Right lung (tissue), 5 donors: Measurements from ENCODE around the gene ATG5. TPM values are rescaled to one million over a fixed set of nuclear protein-coding genes. Genes with fewer than 3 reads are reported as not detected.
"Not testable (repeated sequence)": the region's sequence is repeated elsewhere in the genome, so short reads cannot be mapped to it uniquely, and the experiment has no call there.

ENCODE experiments used
- DNase-seq, 2 donors: peaks; one replicate each; pipeline ENCODE4 v3.0.0-alpha.2; 2013
- polyA plus RNA-seq, 5 donors: library from polyadenylated mRNA; unstranded; fragments of 120-200 nt; gene quantifications; one replicate each; pipeline versions ENCODE4 v1.2.1 to v1.2.3, GENCODE V29; 2013; ENCODE audit warnings: inconsistent platforms in 1 of 5, low replicate concordance in 1 of 5; ENCODE audit not compliant: insufficient read length in 5 of 5, insufficient read depth in 1 of 5

ATG5 gene
- polyA plus RNA-seq, 5 donors, result 29.2 to 45.1 (median 39.5) TPM

DNA sequence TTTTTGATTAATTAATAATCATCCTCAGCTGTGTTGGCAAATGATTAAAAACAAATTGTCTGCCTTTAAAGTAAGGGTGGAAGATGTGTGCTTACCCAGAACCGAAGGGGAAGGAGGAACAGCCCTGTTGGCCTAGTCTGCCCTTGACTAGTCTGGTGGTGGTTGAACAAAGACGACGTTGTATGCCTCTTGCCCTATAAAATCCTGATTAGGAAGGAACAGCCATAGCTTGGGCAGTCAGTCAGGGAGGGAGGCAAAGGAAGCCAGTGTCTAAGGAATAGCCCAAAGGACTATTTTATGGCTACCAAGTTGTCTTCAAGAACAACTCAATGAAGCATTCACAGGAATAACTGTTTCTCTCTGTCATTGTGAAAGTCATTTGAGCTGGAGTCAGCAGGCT, 168.7 kb downstream of the ATG5 start:
- no peak for DNase-seq

DNA sequence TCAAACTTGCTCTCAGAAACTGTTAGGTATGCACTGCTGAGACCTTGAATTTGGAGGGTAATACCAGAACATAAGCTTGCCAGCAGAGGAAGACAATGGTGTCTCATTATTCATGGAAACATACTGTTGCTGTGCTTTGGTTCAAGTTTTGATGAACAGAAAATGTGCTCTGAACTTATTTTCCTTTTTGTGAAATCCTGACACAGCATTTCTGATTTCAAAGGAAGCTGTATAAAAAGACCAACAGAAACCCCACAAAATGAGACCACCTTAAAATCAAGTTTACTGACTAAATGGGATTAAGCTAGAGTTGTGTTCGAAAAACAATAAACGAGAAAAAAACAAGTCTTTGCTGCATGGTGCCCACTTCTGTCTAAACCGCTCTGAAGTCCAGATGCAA, 169.1 kb downstream of the ATG5 start:
- peak in 1 of 2 donors; percentile 5 for DNase-seq

DNA sequence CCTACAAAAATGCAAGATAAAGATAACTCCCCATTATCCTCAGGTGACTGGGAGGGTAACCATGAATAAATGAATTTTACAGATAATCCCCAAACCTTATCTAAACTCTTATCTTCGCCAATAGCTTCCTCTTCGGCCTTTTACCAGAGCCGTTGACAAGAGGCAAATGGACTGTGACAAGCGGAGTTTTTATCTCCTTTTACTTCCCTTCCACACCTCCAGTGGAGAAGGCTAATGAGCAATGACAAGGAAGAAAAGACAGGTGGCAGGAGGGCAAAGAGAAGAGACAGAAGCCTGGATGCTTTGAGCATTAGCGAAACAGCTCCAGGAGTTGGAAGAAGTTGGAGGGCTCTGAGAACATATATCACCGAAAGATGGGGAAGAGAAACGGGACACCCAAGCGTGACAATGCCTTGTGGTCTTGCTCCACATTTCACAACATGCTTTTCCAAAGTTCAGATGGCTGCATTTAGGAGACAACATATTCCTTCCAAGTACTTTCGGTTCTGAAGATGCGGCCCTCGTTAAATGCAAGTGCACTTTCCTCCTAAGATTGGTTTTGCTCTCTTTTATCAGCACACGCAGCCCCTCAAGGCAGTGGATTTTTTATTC, 170.2 kb downstream of the ATG5 start:
- no peak for DNase-seq

DNA sequence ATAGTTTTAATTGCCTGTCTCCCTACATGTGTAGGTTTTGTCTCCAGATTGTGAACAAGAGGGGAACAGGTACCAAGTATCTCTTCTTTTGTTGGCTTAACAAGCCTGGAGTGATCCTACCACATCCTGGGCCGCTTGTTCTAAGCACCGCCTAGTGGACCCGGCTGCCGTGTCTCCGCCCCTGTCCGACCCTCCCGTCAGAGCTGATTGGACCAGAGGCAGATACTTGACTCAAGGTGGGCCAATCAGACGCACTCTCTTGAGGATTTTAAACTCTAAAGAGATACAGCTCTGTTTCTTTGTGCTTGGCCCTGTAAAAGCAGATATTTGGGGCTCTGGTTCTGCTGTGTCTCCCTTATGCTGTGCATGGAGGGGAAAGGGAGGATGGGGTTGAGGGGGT, 171.2 kb downstream of the ATG5 start:
- DNase-seq, result no peak

DNA sequence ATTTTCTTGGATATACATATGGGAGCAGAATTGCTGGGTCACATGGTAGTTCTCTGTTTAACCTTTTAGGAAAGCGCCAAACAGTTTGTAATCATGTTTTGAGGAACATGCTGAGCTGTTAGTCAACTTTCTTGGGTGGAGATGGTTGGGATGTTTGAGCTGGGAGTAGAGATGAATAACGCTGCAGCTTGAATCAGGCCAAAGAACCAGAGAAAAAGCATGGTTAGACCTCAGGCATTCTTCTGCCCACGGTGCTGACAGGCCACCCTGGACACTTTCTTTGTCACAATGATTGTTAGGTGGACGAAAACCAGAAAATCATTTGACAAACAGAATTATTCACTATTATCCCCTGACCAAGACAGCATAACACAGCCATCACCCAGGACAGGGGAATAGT, 172.6 kb downstream of the ATG5 start:
- DNase-seq, result no peak

DNA sequence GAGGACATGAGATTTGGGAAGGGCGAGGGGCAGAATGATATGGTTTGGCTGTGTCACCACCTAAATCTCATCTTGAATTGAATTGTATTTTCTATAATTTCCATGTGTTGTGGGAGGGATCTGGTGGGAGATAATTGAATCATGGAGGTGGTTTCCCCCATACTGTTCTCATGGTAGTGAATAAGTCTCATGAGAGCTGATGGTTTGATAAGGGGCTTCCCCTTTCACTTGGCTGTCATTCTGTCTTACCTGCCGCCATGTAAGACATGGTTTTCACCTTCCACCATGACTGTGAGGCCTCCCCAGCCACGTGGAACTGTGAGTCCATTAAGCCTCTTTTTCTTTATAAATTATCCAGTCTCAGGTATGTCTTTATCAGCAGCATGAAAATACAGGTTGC, 173.1 kb downstream of the ATG5 start:
- DNase-seq, result not testable (repeated sequence)

DNA sequence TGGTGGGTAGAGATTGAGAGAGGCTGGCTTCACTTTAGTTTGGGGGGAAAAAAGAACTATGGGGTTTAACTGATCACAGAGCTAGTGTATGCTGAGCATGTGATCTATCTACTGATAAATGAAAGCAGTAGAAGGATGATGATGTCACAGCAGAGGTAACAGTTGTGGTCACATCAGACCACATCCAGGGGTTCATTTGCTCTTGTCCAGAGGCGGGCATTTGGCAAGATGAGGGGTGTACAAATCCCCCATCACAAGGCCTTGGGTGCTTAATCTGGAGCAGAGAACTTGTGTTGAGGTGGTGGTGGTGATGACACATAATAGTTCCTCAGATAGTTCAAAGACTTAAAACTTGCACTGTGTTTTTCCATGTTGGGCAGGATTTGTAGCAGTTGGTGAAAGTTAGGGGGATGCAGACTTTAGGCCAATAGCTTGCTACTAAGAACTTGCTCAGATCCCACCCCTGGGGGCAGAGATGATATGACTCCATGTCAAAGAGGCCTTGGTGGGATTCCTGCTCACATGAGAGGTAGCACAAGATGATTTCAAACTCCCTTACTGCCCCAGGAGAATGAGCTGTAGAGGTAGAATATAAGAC, 176.0 kb downstream of the ATG5 start:
- no peak for DNase-seq

DNA sequence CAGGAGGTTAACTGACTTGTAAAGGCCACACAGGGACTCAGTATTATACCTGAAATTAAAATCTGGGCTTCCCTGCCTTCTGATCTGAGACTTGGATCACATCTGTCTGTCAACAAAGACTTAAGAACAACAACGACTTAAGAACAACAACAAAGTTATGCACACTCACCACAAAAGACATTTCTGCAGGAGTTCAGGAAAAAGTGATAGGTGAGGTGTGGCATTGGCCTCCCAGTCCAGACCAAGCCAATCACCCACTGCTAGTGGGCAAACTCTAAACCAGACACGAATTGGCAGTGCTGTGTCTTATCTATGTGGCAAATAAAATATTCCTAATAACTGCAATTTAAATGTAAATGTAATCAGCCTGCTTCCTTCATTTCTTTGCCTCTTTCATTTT, 178.1 kb downstream of the ATG5 start:
- no peak for DNase-seq

DNA sequence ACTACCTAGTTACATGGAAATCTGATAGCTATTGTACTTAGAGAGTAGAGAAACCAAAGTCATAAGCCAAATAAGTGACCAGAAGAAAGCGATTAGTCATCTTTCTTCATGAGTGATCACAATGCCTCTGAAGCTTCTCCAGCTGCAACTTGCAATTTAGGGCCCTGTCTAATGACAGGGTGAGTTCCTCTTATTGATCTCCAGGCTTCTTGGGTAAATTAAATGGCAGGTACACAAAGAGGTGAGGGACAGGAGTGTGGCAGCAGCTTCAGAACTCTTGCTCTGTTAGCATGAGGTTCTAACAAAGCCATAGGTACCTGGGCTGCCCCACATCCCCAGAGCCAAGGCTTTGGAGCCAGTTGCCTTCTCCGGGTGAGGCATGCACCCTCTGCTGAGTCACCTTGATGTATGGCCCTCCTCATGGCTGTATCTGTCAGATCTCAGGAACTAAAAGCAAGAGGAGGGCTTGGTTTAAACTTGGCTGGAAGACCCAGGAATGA, 178.7 kb downstream of the ATG5 start:
- no peak for DNase-seq

DNA sequence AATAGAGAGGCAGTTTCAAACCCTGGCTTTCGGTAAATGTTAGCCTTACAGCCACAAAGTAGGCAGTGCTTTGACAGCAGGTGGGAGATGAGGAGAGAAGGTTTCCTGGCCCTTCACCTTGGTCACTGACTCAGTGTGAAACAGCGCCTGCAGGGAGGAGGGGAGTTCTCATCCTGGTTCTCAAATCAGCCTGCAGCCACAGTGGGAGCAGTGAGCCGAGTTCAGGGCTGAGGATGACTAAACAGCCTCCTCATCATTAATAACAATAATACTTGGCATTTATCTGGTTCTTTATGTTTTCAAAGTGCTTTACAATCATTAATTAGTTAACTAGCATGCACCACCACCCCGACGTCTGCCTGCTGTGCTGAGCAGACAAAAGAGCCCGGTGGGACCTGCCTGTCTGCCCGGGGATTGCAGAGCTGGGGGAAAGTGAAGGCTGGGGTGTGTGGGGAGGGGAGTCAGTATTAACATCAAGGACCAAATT, 179.8 kb downstream of the ATG5 start:
- no peak for DNase-seq

DNA sequence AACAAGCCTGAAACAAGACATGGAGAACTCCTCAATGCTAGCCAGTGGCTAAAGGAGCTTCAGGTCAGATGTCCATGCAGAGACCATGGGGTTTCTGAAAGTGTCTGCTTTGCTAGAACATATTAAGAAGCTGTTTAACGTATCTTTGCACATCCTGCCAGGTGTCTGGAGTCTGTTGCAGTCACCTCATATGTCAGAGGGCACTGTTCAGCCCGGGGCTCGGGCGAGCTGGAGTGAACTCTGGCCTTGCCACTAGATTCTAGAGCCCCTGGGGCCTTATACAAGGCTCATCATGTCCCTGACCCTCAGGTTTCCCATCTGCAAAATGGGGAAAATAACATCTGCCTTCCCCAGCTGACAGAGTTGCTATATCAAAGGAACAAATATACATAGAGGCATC, 180.4 kb downstream of the ATG5 start:
- DNase-seq, result no peak

DNA sequence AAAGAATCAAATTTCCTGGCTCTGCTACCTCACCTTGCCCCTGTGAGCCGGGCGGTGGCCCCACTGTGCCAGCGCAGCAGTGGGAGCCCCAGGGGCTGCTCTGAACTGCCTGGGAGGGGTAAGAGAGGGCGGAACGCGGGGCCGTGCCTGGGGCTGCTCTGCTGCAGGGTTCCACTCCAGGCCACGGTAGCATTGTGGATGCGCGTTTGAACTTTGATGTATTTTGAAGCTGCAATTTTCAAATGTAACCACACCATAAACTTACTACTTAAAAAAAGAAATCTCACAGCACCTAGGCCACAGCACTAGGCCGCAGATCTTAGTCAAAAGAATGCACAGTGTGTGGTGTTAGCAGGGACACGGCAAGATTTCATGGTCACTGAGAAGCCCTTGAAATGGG, 181.9 kb downstream of the ATG5 start:
- no peak for DNase-seq

DNA sequence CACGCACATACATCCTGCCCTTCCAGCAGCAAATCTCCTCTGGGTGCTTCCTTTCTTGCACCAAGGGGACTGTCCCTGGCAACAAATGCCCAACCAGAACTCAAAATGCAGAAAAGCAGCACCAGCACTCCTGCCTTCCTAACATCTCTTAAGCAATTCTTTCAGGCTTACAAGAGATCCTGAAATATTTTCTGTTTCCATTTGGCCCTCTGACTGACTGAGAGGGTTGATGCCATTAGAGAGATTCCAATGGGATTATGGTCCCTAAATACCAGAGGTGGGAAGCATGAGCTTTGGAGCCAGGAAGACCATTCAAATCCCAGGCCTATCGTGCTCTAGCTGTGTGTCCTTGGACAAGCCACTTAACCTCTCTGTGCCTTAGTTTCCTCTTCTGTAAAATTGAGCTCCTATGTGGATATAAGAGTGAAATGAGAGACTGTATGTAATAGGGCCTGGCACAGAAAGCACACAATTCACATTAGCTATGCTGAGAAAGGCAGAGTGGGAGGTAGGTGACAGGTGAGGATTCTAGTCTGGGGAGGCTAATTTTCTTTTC, 182.6 kb downstream of the ATG5 start:
- no peak for DNase-seq

DNA sequence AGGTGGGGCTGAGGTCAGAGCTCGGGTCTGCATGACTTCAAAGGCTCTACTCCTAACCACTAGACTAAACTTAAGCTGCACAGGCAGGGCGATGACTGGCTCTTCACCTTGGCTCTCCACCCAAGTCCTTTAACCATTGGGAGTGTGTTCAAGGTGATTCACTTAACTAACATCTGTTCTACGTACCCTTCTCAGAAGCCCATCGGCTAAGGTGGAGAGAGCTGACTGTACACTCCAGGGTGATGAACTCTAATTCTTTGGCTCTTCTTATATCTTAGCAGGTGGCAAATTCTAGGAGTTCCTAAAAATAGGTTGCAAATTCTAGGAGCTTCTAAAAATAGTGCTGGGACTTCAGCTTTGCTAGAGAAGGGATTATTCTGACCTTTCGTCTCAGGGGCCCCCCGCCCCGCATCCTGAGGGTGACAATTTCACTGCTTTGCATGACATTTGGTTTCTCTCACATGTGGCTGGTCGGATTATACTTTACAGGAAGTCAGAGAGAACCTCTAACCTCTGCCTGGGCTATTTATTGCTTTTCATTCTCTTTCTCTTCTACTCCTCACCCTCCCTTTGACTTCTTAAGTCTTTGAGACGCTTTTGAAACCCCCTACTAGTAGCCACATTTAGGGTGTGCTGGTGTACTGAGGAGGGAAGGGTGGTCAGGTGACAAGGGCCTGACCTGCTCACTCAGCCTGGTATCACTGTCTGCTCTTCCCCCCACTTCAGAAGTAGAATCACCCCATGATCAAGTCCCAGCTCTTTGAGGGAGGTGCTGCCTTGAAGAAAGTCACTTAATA, 183.9 kb downstream of the ATG5 start:
- no peak for DNase-seq

DNA sequence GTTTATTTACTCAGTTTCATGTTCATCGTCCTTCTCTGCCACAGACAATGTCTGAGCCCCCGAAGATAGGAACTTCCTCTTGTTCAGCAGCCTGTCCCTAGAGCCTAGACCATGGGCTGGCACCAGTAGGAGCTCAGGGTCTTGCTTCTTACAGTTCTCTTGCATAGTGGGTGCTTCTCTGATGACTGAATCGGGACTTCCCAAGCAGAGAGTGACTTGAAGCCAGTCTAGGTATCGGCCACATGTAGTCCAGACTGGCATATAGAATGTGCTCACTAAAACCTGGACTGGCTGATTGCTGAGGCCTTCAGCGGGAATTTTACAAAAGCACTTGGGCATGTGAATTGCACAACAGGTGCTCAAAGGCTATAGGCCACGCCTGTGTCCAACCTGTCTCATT, 187.4 kb downstream of the ATG5 start:
- no peak for DNase-seq

DNA sequence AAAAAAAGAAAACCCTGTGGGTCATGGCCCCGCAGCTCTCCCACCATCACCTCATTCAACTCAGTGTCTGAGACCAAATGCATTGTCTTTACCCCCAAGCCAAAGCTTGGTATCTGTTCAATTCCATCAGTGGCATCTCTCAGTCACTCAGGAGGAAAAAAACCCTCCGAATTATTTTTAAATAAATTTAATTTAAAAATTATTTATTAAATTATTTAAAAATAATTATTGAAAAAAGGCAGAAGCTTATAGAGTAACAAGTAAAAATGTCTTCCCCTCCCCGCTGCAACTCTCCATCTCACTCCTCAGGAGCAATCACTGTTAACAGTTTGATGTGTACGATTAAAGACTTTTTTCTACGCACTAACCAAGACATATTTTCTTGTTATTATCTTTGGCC, 188.7 kb downstream of the ATG5 start:
- DNase-seq, result no peak

DNA sequence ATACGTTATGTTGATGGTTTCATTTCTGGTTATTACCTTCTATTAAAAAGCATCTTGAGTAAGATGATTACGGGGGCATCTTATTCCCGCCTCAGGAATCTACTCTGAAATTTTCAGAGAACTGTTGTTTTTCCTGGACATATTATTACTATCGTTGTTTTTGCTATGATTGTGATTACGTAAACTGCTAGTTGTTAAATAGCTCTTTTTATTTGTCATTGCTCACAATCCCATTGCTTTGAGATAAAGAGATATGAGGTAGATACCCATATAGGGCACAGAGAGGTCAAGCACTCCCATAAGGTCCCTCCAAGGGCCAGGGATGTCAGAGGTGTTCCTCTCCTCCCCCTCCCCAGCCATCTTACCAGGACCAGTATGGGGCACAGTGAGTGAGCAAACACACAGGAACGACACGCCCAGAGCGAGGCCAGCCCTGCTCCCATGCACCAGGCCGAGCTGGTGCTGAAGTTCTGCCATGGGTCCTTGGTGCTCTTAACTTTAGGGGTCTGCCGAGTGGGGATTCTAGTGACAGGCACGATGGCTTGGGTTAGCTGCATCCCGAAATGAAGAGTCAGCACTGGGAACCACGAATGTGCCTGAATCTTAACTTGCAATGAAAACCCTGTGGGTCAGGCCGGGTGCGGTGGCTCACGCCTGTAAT, 189.5 kb downstream of the ATG5 start:
- DNase-seq, result no peak

DNA sequence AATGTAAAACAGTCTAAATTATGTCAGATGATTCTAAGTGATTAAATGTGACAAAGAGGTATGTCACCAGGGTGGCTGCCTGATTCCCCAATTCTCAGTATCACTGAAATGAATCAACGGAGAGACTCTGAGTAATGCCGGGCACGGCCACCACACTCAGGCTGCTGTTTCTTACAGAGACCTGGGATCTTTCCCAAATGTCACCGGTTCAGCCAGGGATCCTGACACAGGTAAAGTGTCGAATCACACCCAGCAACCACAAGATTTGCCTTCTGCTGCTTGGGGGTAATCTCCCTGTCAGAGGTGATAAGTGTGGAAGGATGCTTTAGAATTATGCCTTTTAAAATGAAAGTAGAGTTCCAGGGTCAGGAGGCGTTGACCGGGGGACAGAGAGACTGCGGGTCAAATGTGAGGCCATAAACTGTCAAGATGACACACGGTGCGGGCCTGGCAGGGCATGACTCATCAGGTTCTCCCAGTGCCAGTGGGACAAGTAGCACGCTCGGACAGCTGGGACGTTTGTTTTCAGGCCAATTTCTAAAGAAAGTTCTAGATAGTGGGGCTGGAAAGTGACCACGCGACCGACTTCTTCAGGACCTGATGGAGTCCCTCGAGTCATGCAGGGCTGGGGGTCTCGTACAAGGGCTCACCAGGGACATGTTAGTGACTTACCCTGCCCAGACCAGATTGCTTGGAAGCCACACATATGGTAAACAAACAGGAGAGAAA, 190.5 kb downstream of the ATG5 start:
- DNase-seq, result no peak
